H1 (cell line): ENCODE results near the gene MBD5. TPM values are rescaled to one million over a fixed set of nuclear protein-coding genes. Genes with fewer than 3 reads are reported as not detected.

Experiments used
- CTCF ChIA-PET: fragments of 300-600 bp; sonication (Branson Sonifier 250); formaldehyde crosslinking; loops from one replicate; lab custom pipeline; 2021; ENCODE audit not compliant: partially characterized antibody; lab: Charles Lee
- POLR2A ChIA-PET: fragments of 300-600 bp; sonication (Branson Sonifier 250); formaldehyde crosslinking; loops from one replicate; lab custom pipeline; 2021; ENCODE audit warnings: inconsistent platforms; ENCODE audit not compliant: partially characterized antibody; lab: Charles Lee
- DNase-seq, 2 experiments: peaks; one replicate each; pipeline versions ENCODE4 v3.0.0 to v3.0.0-alpha.2; 2010 to 2022; ENCODE audit warnings: low spot score in 2 of 2, low read depth in 1 of 2, mixed read lengths in 1 of 2
- FAIRE-seq: peaks from 2 replicates; lab custom pipeline; 2011; peaks lifted over from hg19 to GRCh38; lab: Jason Lieb, UNC
- H2AFZ ChIP-seq: 2 replicates; pipeline ENCODE4 v1.8.1; 2012; ENCODE audit warnings: low read length, inconsistent platforms
- H2AK5ac ChIP-seq: 2 replicates; pipeline ENCODE4 v1.6.1; 2013; ENCODE audit warnings: low read depth, low read length
- H2BK120ac ChIP-seq: replicated peaks from 2 replicates; pipeline ENCODE3; 2013; ENCODE audit warnings: low read depth, low read length, inconsistent platforms
- H2BK12ac ChIP-seq: 2 replicates; pipeline ENCODE4 v1.6.1; 2013; ENCODE audit warnings: low read depth, low read length
- H2BK15ac ChIP-seq: 2 replicates; pipeline ENCODE4 v1.6.1; 2013; ENCODE audit warnings: low read length
- H2BK20ac ChIP-seq: 2 replicates; pipeline ENCODE4 v1.6.1; 2013; ENCODE audit warnings: low read length
- H2BK5ac ChIP-seq: 2 replicates; pipeline ENCODE4 v1.6.1; 2013; ENCODE audit warnings: low read depth, low read length
- H3K14ac ChIP-seq: 2 replicates; pipeline ENCODE4 v1.6.1; 2013; ENCODE audit warnings: inconsistent platforms; ENCODE audit not compliant: insufficient read length
- H3K18ac ChIP-seq: 2 replicates; pipeline ENCODE4 v1.6.1; 2013; ENCODE audit warnings: low read length; ENCODE audit errors: extremely low read depth
- H3K23ac ChIP-seq: 2 replicates; pipeline ENCODE4 v1.6.1; 2013; ENCODE audit warnings: inconsistent platforms; ENCODE audit not compliant: insufficient read length
- H3K23me2 ChIP-seq: 2 replicates; pipeline ENCODE4 v1.6.1; 2013; ENCODE audit warnings: low read depth, low read length
- H3K27ac ChIP-seq: 2 replicates; pipeline ENCODE4 v1.6.1; 2011; ENCODE audit warnings: low read depth, low read length, inconsistent platforms
- H3K27me3 ChIP-seq, 4 experiments: replicated peaks in 1 of 4; 1 replicate in 1 of 4; 2 replicates in 3 of 4; pipeline versions ENCODE4 v1.6.1 to v1.8.1; 2011 to 2013; ENCODE audit warnings: low read length in 3 of 4, mild to moderate bottlenecking in 3 of 4, inconsistent platforms in 2 of 4, mixed read lengths in 2 of 4, moderate library complexity in 1 of 4; ENCODE audit not compliant: control insufficient read depth in 3 of 4, insufficient read depth in 3 of 4; ENCODE audit errors: extremely low read depth in 1 of 4
- H3K36me3 ChIP-seq, 4 experiments: 2 replicates each; pipeline versions ENCODE4 v1.6.1 to v1.8.1; 2011 to 2013; ENCODE audit warnings: mild to moderate bottlenecking in 4 of 4, low read length in 3 of 4, moderate library complexity in 2 of 4, control low read depth in 1 of 4, inconsistent platforms in 1 of 4; ENCODE audit not compliant: insufficient read depth in 4 of 4, control insufficient read depth in 2 of 4
- H3K4ac ChIP-seq: replicated peaks from 2 replicates; pipeline ENCODE3; 2013; ENCODE audit warnings: low read length, low read depth, mixed read lengths, inconsistent platforms; ENCODE audit not compliant: insufficient read length
- H3K4me1 ChIP-seq, 4 experiments: replicated peaks in 1 of 4; 1 replicate in 1 of 4; 2 replicates in 3 of 4; pipeline versions ENCODE4 v1.6.1 to v1.8.1; 2011 to 2013; ENCODE audit warnings: low read length in 3 of 4, inconsistent platforms in 2 of 4, mixed read lengths in 1 of 4; ENCODE audit not compliant: insufficient read depth in 4 of 4, control insufficient read depth in 3 of 4
- H3K4me2 ChIP-seq, 2 experiments: 2 replicates each; pipeline versions ENCODE4 v1.6.1 to v1.8.1; 2011 to 2013; ENCODE audit warnings: low read depth in 2 of 2, low read length in 2 of 2, control low read depth in 1 of 2, inconsistent platforms in 1 of 2, mild to moderate bottlenecking in 1 of 2; ENCODE audit not compliant: insufficient read depth in 1 of 2
- H3K4me3 ChIP-seq, 4 experiments: fragments of 200-600, 300-600 bp in 1 of 4; sonication (generic), shearing (Covaris generic), sonication (Bioruptor Twin) in 1 of 4; 2 replicates each; pipeline versions ENCODE4 v1.5.1 to v1.8.1; 2011 to 2016; ENCODE audit warnings: low read length in 4 of 4, low read depth in 3 of 4, control low read depth in 2 of 4, inconsistent platforms in 2 of 4, mild to moderate bottlenecking in 2 of 4, mixed read lengths in 1 of 4, moderate library complexity in 1 of 4; ENCODE audit not compliant: insufficient read depth in 2 of 4; ENCODE audit errors: extremely low read depth in 1 of 4
- H3K56ac ChIP-seq: replicated peaks from 2 replicates; pipeline ENCODE3; 2013; ENCODE audit warnings: low read depth, mild to moderate bottlenecking, mixed read lengths, low read length, inconsistent platforms; ENCODE audit not compliant: insufficient read length
- H3K79me1 ChIP-seq: 2 replicates; pipeline ENCODE4 v1.6.1; 2013; ENCODE audit warnings: low read depth, low read length, control low read depth
- H3K79me2 ChIP-seq, 2 experiments: 2 replicates each; pipeline versions ENCODE4 v1.6.1 to v1.8.1; 2012 to 2013; ENCODE audit warnings: low read length in 2 of 2, mild to moderate bottlenecking in 2 of 2, inconsistent platforms in 1 of 2; ENCODE audit not compliant: insufficient read depth in 2 of 2, control insufficient read depth in 1 of 2
- H3K9ac ChIP-seq, 4 experiments: replicated peaks in 1 of 4; 1 replicate in 1 of 4; 2 replicates in 3 of 4; pipeline versions ENCODE4 v1.6.1 to v1.8.1; 2011 to 2013; ENCODE audit warnings: low read depth in 3 of 4, low read length in 3 of 4, control low read depth in 2 of 4, mild to moderate bottlenecking in 2 of 4, moderate library complexity in 2 of 4, inconsistent platforms in 1 of 4; ENCODE audit errors: extremely low read depth in 1 of 4
- H3K9me3 ChIP-seq, 2 experiments: 2 replicates each; pipeline versions ENCODE4 v1.6.1 to v1.8.1; 2012 to 2013; ENCODE audit warnings: mild to moderate bottlenecking in 2 of 2, moderate library complexity in 2 of 2, control low read depth in 1 of 2, inconsistent platforms in 1 of 2, low read depth in 1 of 2, low read length in 1 of 2, mixed read lengths in 1 of 2; ENCODE audit not compliant: insufficient read depth in 2 of 2
- H4K20me1 ChIP-seq, 2 experiments: replicated peaks in 1 of 2; 2 replicates each; pipeline versions ENCODE3 to v1.8.1; 2011 to 2013; ENCODE audit warnings: inconsistent platforms in 2 of 2, low read length in 2 of 2, mild to moderate bottlenecking in 1 of 2; ENCODE audit not compliant: insufficient read depth in 2 of 2, control insufficient read depth in 1 of 2
- H4K5ac ChIP-seq: 2 replicates; pipeline ENCODE4 v1.6.1; 2013; ENCODE audit warnings: low read length, low read depth, mixed read lengths, inconsistent platforms; ENCODE audit not compliant: insufficient read length
- H4K8ac ChIP-seq: 2 replicates; pipeline ENCODE4 v1.8.0; 2013; ENCODE audit warnings: mild to moderate bottlenecking, moderate library complexity, low read length, inconsistent platforms; ENCODE audit not compliant: insufficient read depth; ENCODE audit errors: extremely low read depth
- H4K91ac ChIP-seq: replicated peaks from 2 replicates; pipeline ENCODE3; 2013; ENCODE audit warnings: low read length, mixed read lengths, inconsistent platforms; ENCODE audit not compliant: insufficient read length
- EZH2 ChIP-seq: fragments of 200-600 bp; sonication (generic); IDR thresholded peaks from 2 replicates; pipeline ENCODE4 v1.7.1; 2012; ENCODE audit warnings: low read depth, mild to moderate bottlenecking, moderate library complexity, low read length, inconsistent platforms; ENCODE audit not compliant: severe bottlenecking
- GABPA ChIP-seq: IDR thresholded peaks from 2 replicates; pipeline ENCODE4 v1.6.1; 2011; ENCODE audit warnings: mild to moderate bottlenecking, low read length, moderate library complexity, borderline replicate concordance; ENCODE audit not compliant: insufficient read depth
- GTF2F1 ChIP-seq: IDR thresholded peaks from 2 replicates; pipeline ENCODE4 v1.6.1; 2012; ENCODE audit warnings: low read depth, low read length, improper control_type of control experiment, borderline replicate concordance
- KDM5A ChIP-seq: fragments of 200-600 bp; IDR thresholded peaks from 2 replicates; pipeline ENCODE4 v1.7.1; 2012; ENCODE audit warnings: mild to moderate bottlenecking, low read length, inconsistent platforms, mixed read lengths
- MAFK ChIP-seq: IDR thresholded peaks from 2 replicates; pipeline ENCODE4 v1.6.1; 2012; ENCODE audit warnings: low read depth, mild to moderate bottlenecking, improper control_type of control experiment, low read length
- RAD21 ChIP-seq, 2 experiments: IDR thresholded peaks in 1 of 2; conservative IDR thresholded peaks in 1 of 2; 2 replicates each; pipeline ENCODE4 v1.6.1; 2011; ENCODE audit warnings: low read depth in 2 of 2, low read length in 2 of 2, improper control_type of control experiment in 1 of 2, inconsistent platforms in 1 of 2, mild to moderate bottlenecking in 1 of 2, moderate library complexity in 1 of 2
- SAP30 ChIP-seq: fragments of 300-600 bp; sonication (generic); IDR thresholded peaks from 2 replicates; pipeline ENCODE4 v1.7.1; 2012; ENCODE audit warnings: low read length, moderate library complexity, mild to moderate bottlenecking, inconsistent platforms; ENCODE audit not compliant: insufficient read depth, insufficient replicate concordance
- SP2 ChIP-seq: IDR thresholded peaks from 2 replicates; pipeline ENCODE4 v1.6.1; 2012; ENCODE audit warnings: mild to moderate bottlenecking, low read length, inconsistent platforms
- TAF7 ChIP-seq: optimal IDR thresholded peaks from 2 replicates; pipeline ENCODE3; 2011; ENCODE audit warnings: low read depth, mild to moderate bottlenecking, inconsistent platforms, low read length, moderate library complexity, borderline replicate concordance
- WGBS, 2 experiments: shearing (Covaris generic) in 1 of 2; methylation state at CpG; one replicate each; pipeline versions ENCODE4 v1.1.6 to v1.1.7; 2013 to 2015; ENCODE audit warnings: low lambda C conversion rate in 2 of 2, mixed read lengths in 2 of 2, inconsistent platforms in 1 of 2, low coverage in 1 of 2, missing lambda C conversion rate in 1 of 2; ENCODE audit not compliant: insufficient replicate concordance in 2 of 2, insufficient coverage in 1 of 2, insufficient read length in 1 of 2; ENCODE audit errors: extremely low coverage in 1 of 2, missing lambda C conversion rate in 1 of 2; 5-methylcytosine and 5-hydroxymethylcytosine counted together
- polyA plus RNA-seq, 7 experiments: library from polyadenylated mRNA; depleted of rRNA in 3 of 7; stranded (reverse) in 5 of 7; unstranded in 2 of 7; fragments of >200 nt in 5 of 7; fragments of 200-250 nt in 2 of 7; gene quantifications; 1 replicate in 5 of 7; 2 replicates in 1 of 7; 4 replicates in 1 of 7; pipeline versions ENCODE4 v1.2.1 to v1.2.3, GENCODE V29; 2011 to 2013; ENCODE audit warnings: missing spikeins in 2 of 7, mixed read lengths in 2 of 7
- total RNA-seq: library from RNA; stranded (reverse); fragmentation: NEBNext Ultra II Directional; extraction: Animal tissue kit (Norgen Biotek cat#: 25700); gene quantifications from 2 replicates; pipeline ENCODE4 v1.2.1, GENCODE V29; 2021

MBD5 gene
- total and polyA plus RNA-seq, 2 of the 8 experiments (the other 6 are each of a cell fraction or from before 2014, with no cell fraction given): 9.7 to 29.4 TPM

- Histone ChIP-seq H3K27me3 (no peaks in the 10 kb centered on the region), H3K23ac (no peak overlapping the region), H3K79me2 (no peaks in the 10 kb centered on the region), H2BK12ac (no peak overlapping the region), H3K4me1 (peaks cover 0 to 2% (median under 1%) of the 10 kb centered on the region in 4 experiments; a peak in 3 of 7 replicates), H3K4ac (no peak overlapping the region), H3K27ac (no peak overlapping the region), H3K4me3 (no peak overlapping the region), H2BK15ac (no peak overlapping the region), H4K8ac (no peak overlapping the region), H2AK5ac (no peak overlapping the region), H3K79me1 (no peaks in the 10 kb centered on the region), H2BK5ac (no peak overlapping the region), H4K91ac (no peak overlapping the region), H3K56ac (no peak overlapping the region), H3K23me2 (no peaks in the 10 kb centered on the region), H3K14ac (no peak overlapping the region)
- POLR2A ChIA-PET: interaction anchor here (0.5 kb wide), 1 partner anchor 208 kb away, joined by 3 read pairs; no protein-coding TSS in a partner anchor
- CTCF ChIA-PET: interaction anchor here (0.9 to 1.6 kb wide), 3 partner anchors 24 to 379 kb away, joined by 3 to 4 read pairs (median 3); no protein-coding TSS in a partner anchor
- no peak for FAIRE-seq
- no peak for DNase-seq
- WGBS, 2 experiments: 83% methylated on average over 3 of the region's 3 CpGs; no CpG with 5 or more reads in 1 of the 2 experiments
- TF ChIP-seq SP2: no peak
- no peak for TF ChIP-seq GABPA
- no peak for TF ChIP-seq RAD21 (IDR thresholded peaks at IDR 0.05 in 1 of 2, conservative IDR thresholded peaks at IDR 0.05 in 1 of 2; ENCODE audit: low read depth in 2 of 2, low read length in 2 of 2)
- TF ChIP-seq MAFK: no peak
- TF ChIP-seq EZH2: no peak
- no peak for TF ChIP-seq KDM5A
- TF ChIP-seq SAP30: no peak
- no peak for TF ChIP-seq GTF2F1
- no peak for TF ChIP-seq TAF7
- TF ChIP-seq, all 59 proteins: peak for 0
- H3K18ac ChIP-seq: no peak overlapping the region
- no peaks in the 10 kb centered on the region for H3K9me3 ChIP-seq
- no peak overlapping the region for H3K4me2 ChIP-seq
- no peaks in the 10 kb centered on the region for H4K20me1 ChIP-seq
- H2BK20ac ChIP-seq: no peak overlapping the region
- H2AFZ ChIP-seq: no peak overlapping the region
- no peak overlapping the region for H4K5ac ChIP-seq
- H3K9ac ChIP-seq: no peak overlapping the region
- no peak overlapping the region for H2BK120ac ChIP-seq
- H3K36me3 ChIP-seq: no peaks in the 10 kb centered on the region
These were observed 109.7 kb downstream of the MBD5 start for GRCh38 chr2:148130581-148130980.
